Measurements from ENCODE around the gene LDLRAD4. TPM values are rescaled to one million over a fixed set of nuclear protein-coding genes. Genes with fewer than 3 reads are reported as not detected.

LDLRAD4 gene
- total RNA-seq, 1 experiment from 2014 or later, result 1.7 TPM

- H3K4me2 ChIP-seq, result no peak overlapping the region
- no peaks in the 10 kb centered on the region for H3K36me3 ChIP-seq (ENCODE audit: low read depth)
- POLR2A ChIA-PET (ENCODE audit: unreplicated experiment), result no interaction called here
- no peak for TF ChIP-seq CTCF (conservative IDR thresholded peaks at IDR 0.05)
- TF ChIP-seq EZH2 (IDR thresholded peaks at IDR 0.05; ENCODE audit: low read depth), result no peak
- no peak overlapping the region for H3K27ac ChIP-seq
- no peaks in the 10 kb centered on the region for H3K9me2 ChIP-seq (ENCODE audit: insufficient read depth)
- no peaks in the 10 kb centered on the region for H3K79me2 ChIP-seq (ENCODE audit: low read depth)
- CTCF ChIA-PET, result no interaction called here
- H3K4me3 ChIP-seq, result no peak overlapping the region
- intact Hi-C loops (cut with micrococcal nuclease; ENCODE audit: unreplicated experiment), result no loop called here
- peaks cover 65% of the 10 kb centered on the region for H3K27me3 ChIP-seq (ENCODE audit: insufficient read depth, low read depth)
- H3F3A ChIP-seq (ENCODE audit: insufficient read depth, low read depth), result no peaks in the 10 kb centered on the region
- H3K4me1 ChIP-seq (replicated peaks; ENCODE audit: insufficient read depth), result no peaks in the 10 kb centered on the region
- DNase-seq, result no peak
- no peak overlapping the region for H2AFZ ChIP-seq
- no TSS peak for BruUV-seq (replicated peaks)
- H3K9me3 ChIP-seq (ENCODE audit: insufficient read depth, low read depth), result no peaks in the 10 kb centered on the region
- H4K20me1 ChIP-seq (ENCODE audit: insufficient read depth), result no peaks in the 10 kb centered on the region
Measured at GRCh38 chr18:13612196-13612997, 393.8 kb downstream of the LDLRAD4 start.

GRCh38 chr18:13613099-13613498 lies 394.5 kb downstream of the LDLRAD4 start:
- ChIA-PET POLR2A (ENCODE audit: unreplicated experiment) (no interaction called here), CTCF (no interaction called here)
- Histone ChIP-seq H4K20me1 (ENCODE audit: insufficient read depth) (no peaks in the 10 kb centered on the region), H3K27me3 (ENCODE audit: insufficient read depth, low read depth) (peaks cover 72% of the 10 kb centered on the region), H3K4me1 (replicated peaks; ENCODE audit: insufficient read depth) (no peaks in the 10 kb centered on the region), H3K36me3 (ENCODE audit: low read depth) (no peaks in the 10 kb centered on the region), H3K27ac (no peak overlapping the region), H3K4me3 (no peak overlapping the region), H3F3A (ENCODE audit: insufficient read depth, low read depth) (no peaks in the 10 kb centered on the region), H3K9me3 (ENCODE audit: insufficient read depth, low read depth) (no peaks in the 10 kb centered on the region), H3K4me2 (no peak overlapping the region), H3K79me2 (ENCODE audit: low read depth) (no peaks in the 10 kb centered on the region), H2AFZ (no peak overlapping the region), H3K9me2 (ENCODE audit: insufficient read depth) (no peaks in the 10 kb centered on the region)
- no peak for TF ChIP-seq CTCF (conservative IDR thresholded peaks at IDR 0.05)
- no peak for TF ChIP-seq EZH2 (IDR thresholded peaks at IDR 0.05; ENCODE audit: low read depth)
- intact Hi-C loops (cut with micrococcal nuclease; ENCODE audit: unreplicated experiment), result no loop called here
- no TSS peak for BruUV-seq (replicated peaks)
- no peak for DNase-seq

- Histone ChIP-seq H3K4me2 (no peak overlapping the region), H3F3A (ENCODE audit: insufficient read depth, low read depth) (no peaks in the 10 kb centered on the region), H3K36me3 (ENCODE audit: low read depth) (no peaks in the 10 kb centered on the region), H3K79me2 (ENCODE audit: low read depth) (no peaks in the 10 kb centered on the region), H3K4me3 (no peak overlapping the region), H3K4me1 (replicated peaks; ENCODE audit: insufficient read depth) (no peaks in the 10 kb centered on the region), H3K27ac (no peak overlapping the region), H2AFZ (no peak overlapping the region), H4K20me1 (ENCODE audit: insufficient read depth) (no peaks in the 10 kb centered on the region), H3K27me3 (ENCODE audit: insufficient read depth, low read depth) (peaks cover 79% of the 10 kb centered on the region), H3K9me2 (ENCODE audit: insufficient read depth) (no peaks in the 10 kb centered on the region), H3K9me3 (ENCODE audit: insufficient read depth, low read depth) (no peaks in the 10 kb centered on the region)
- BruUV-seq (replicated peaks), result no TSS peak
- ChIA-PET CTCF (no interaction called here), POLR2A (ENCODE audit: unreplicated experiment) (interaction anchor here (0.6 kb wide), 1 partner anchor 1237 kb away, joined by 4 read pairs; the partner anchor contains the start of gene AFG3L2)
- no peak for DNase-seq
- intact Hi-C loops (cut with micrococcal nuclease; ENCODE audit: unreplicated experiment), result no loop called here
- TF ChIP-seq CTCF (conservative IDR thresholded peaks at IDR 0.05) (no peak), EZH2 (IDR thresholded peaks at IDR 0.05; ENCODE audit: low read depth) (no peak)
Measured at GRCh38 chr18:13613591-13614501, 395.3 kb downstream of the LDLRAD4 start.

Measured in PC-9 (cell line).